Liver (tissue), 9 donors: ENCODE results near the gene RAPGEF1. TPM values are rescaled to one million over a fixed set of nuclear protein-coding genes. Genes with fewer than 3 reads are reported as not detected.

Experiments used
- DNase-seq: peaks from one replicate; pipeline ENCODE4 v3.0.0-alpha.2; 2017; ENCODE audit warnings: low spot score
- H3K27ac ChIP-seq, 2 donors: one replicate each; pipeline ENCODE4 v1.7.0; 2013; ENCODE audit warnings: inconsistent platforms in 2 of 2, low read length in 2 of 2, control low read depth in 1 of 2, low read depth in 1 of 2, mild to moderate bottlenecking in 1 of 2
- H3K27me3 ChIP-seq, 4 donors: one replicate each; pipeline versions ENCODE4 v1.6.1 to v1.7.0; 2013; ENCODE audit warnings: low read length in 3 of 4, inconsistent platforms in 1 of 4, mild to moderate bottlenecking in 1 of 4, moderate library complexity in 1 of 4; ENCODE audit not compliant: control insufficient read depth in 4 of 4, insufficient read depth in 4 of 4
- H3K36me3 ChIP-seq, 4 donors: one replicate each; pipeline versions ENCODE4 v1.6.1 to v1.7.0; 2013; ENCODE audit warnings: low read length in 3 of 4, mild to moderate bottlenecking in 3 of 4, low read depth in 1 of 4, moderate library complexity in 1 of 4; ENCODE audit not compliant: control insufficient read depth in 4 of 4, insufficient read depth in 3 of 4
- H3K4me1 ChIP-seq, 4 donors: one replicate each; pipeline versions ENCODE4 v1.6.1 to v1.7.0; 2013; ENCODE audit warnings: low read length in 3 of 4, mild to moderate bottlenecking in 3 of 4, moderate library complexity in 1 of 4; ENCODE audit not compliant: control insufficient read depth in 4 of 4, insufficient read depth in 4 of 4
- H3K4me3 ChIP-seq, 3 donors: one replicate each; pipeline versions ENCODE4 v1.6.1 to v1.7.0; 2013; ENCODE audit warnings: low read length in 3 of 3, control low read depth in 1 of 3, low read depth in 1 of 3, mild to moderate bottlenecking in 1 of 3
- H3K9ac ChIP-seq, 2 donors: one replicate each; pipeline ENCODE4 v1.7.0; 2013; ENCODE audit warnings: low read length in 2 of 2, mild to moderate bottlenecking in 2 of 2, moderate library complexity in 2 of 2, control low read depth in 1 of 2, low read depth in 1 of 2
- H3K9me3 ChIP-seq, 4 donors: one replicate each; pipeline versions ENCODE4 v1.6.1 to v1.7.0; 2013; ENCODE audit warnings: low read length in 3 of 4; ENCODE audit not compliant: control insufficient read depth in 4 of 4
- EGR1 ChIP-seq, 2 donors: IDR thresholded peaks; 2 replicates each; pipeline ENCODE4 v1.6.1; 2016 to 2018; ENCODE audit warnings: antibody characterized with exemption in 2 of 2, low read depth in 2 of 2
- GABPA ChIP-seq, 2 donors: IDR thresholded peaks in 1 of 2; conservative IDR thresholded peaks in 1 of 2; 2 replicates each; pipeline ENCODE4 v1.6.1; 2016; ENCODE audit warnings: antibody characterized with exemption in 2 of 2, mild to moderate bottlenecking in 1 of 2, moderate library complexity in 1 of 2
- HNF4G ChIP-seq: IDR thresholded peaks from 2 replicates; pipeline ENCODE4 v1.6.1; 2016; ENCODE audit warnings: antibody characterized with exemption
- JUND ChIP-seq, 2 donors: IDR thresholded peaks; 2 replicates each; pipeline ENCODE4 v1.6.1; 2016; ENCODE audit warnings: antibody characterized with exemption in 2 of 2
- NR2F2 ChIP-seq: IDR thresholded peaks from 2 replicates; pipeline ENCODE4 v1.6.1; 2016; ENCODE audit warnings: antibody characterized with exemption
- RXRA ChIP-seq, 2 donors: IDR thresholded peaks; 2 replicates each; pipeline ENCODE4 v1.6.1; 2017 to 2018; ENCODE audit warnings: antibody characterized with exemption in 2 of 2, mild to moderate bottlenecking in 1 of 2
- SP1 ChIP-seq: IDR thresholded peaks from 2 replicates; pipeline ENCODE4 v1.6.1; 2018; ENCODE audit warnings: antibody characterized with exemption, mild to moderate bottlenecking
- TAF1 ChIP-seq: conservative IDR thresholded peaks from 2 replicates; pipeline ENCODE4 v1.6.1; 2016; ENCODE audit warnings: antibody characterized with exemption, mild to moderate bottlenecking
- WGBS: extraction: QIAGEN DNeasy Blood & Tissue Kit; methylation state at CpG from one replicate; pipeline ENCODE4 v1.1.7; 2013; 5-methylcytosine and 5-hydroxymethylcytosine counted together
- polyA plus RNA-seq, 2 donors: library from polyadenylated mRNA; stranded (reverse) in 1 of 2; unstranded in 1 of 2; fragments of 200-250 nt in 1 of 2; fragments of >200 nt in 1 of 2; fragmentation: Nextera tagmentation in 1 of 2; extraction: Ambion mirVana in 1 of 2; gene quantifications; one replicate each; pipeline versions ENCODE4 v1.2.1 to v1.2.3, GENCODE V29; 2013 to 2015
- total RNA-seq, 2 donors: library from RNA; depleted of rRNA; stranded (reverse); fragments of >200 nt; gene quantifications; one replicate each; pipeline ENCODE4 v1.2.3, GENCODE V29; 2014
- TF ChIP-seq, protein P1 (sequence below): fragments of 150-350 bp; IDR thresholded peaks from 2 replicates; pipeline ENCODE4 v1.5.1; 2017; ENCODE audit warnings: improper control_type of control experiment, low read depth, low read length; ENCODE audit not compliant: missing input control
- TF ChIP-seq, protein P2 (sequence below): IDR thresholded peaks from 2 replicates; pipeline ENCODE4 v1.6.1; 2016; ENCODE audit warnings: antibody characterized with exemption
- TF ChIP-seq, protein P3 (sequence below): IDR thresholded peaks from 2 replicates; pipeline ENCODE4 v1.6.1; 2016; ENCODE audit warnings: antibody characterized with exemption
- TF ChIP-seq, protein P4 (sequence below): IDR thresholded peaks from 2 replicates; pipeline ENCODE4 v1.6.1; 2016; ENCODE audit warnings: antibody characterized with exemption, mild to moderate bottlenecking
- donor health status: healthy.
- donor health status: healthy.
- donor health status: healthy.
- donor health status: healthy.
- donor health status: healthy.

RAPGEF1 gene
- total and polyA plus RNA-seq, 4 donors = 5.6 to 19.7 (median 16.8) TPM

DNA sequence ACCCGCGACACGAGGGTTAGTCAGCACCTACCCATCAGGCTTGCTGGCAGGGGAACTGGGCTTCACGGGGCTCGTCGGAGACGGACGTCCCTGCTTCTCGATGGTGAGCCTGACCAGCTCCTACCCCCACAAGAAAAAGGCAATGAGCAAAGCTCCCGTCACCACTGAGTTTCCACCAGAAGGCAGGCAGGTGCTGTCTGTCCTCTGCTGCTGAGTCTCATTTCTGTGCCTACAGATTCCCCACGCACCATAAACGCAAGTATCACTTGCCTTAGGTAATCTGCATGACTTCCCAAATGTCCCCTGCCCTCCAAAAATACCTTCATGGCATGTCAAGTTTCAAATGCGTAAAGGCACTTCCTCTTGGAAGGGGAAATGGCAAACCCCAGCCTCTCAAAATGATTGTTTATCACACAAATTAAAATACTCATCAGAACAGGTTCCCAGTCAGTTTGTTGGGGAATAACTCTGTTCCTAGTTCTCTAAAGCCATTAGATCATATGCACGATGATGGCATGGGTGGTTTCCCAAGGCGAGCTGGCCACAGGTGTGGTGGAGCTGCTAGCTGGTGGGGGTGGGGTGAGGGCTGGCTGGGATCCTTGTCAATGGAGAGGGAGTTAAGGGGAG, 109.6 kb downstream of the RAPGEF1 start:
- no peak for DNase-seq
- WGBS = 89% methylated on average over 15 of the region's 15 CpGs
- Histone ChIP-seq H3K9me3 (no peaks in the 10 kb centered on the region), H3K9ac (no peak overlapping the region), H3K27ac (no peak overlapping the region), H3K4me1 (no peaks in the 10 kb centered on the region), H3K36me3 (peaks cover 5 to 13% (median 9%) of the 10 kb centered on the region in 4 donors), H3K4me3 (no peak overlapping the region), H3K27me3 (no peaks in the 10 kb centered on the region)
- TF ChIP-seq TAF1 = no peak
- TF ChIP-seq, protein P1, sequence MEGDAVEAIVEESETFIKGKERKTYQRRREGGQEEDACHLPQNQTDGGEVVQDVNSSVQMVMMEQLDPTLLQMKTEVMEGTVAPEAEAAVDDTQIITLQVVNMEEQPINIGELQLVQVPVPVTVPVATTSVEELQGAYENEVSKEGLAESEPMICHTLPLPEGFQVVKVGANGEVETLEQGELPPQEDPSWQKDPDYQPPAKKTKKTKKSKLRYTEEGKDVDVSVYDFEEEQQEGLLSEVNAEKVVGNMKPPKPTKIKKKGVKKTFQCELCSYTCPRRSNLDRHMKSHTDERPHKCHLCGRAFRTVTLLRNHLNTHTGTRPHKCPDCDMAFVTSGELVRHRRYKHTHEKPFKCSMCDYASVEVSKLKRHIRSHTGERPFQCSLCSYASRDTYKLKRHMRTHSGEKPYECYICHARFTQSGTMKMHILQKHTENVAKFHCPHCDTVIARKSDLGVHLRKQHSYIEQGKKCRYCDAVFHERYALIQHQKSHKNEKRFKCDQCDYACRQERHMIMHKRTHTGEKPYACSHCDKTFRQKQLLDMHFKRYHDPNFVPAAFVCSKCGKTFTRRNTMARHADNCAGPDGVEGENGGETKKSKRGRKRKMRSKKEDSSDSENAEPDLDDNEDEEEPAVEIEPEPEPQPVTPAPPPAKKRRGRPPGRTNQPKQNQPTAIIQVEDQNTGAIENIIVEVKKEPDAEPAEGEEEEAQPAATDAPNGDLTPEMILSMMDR = no peak
- no peak for TF ChIP-seq NR2F2

DNA sequence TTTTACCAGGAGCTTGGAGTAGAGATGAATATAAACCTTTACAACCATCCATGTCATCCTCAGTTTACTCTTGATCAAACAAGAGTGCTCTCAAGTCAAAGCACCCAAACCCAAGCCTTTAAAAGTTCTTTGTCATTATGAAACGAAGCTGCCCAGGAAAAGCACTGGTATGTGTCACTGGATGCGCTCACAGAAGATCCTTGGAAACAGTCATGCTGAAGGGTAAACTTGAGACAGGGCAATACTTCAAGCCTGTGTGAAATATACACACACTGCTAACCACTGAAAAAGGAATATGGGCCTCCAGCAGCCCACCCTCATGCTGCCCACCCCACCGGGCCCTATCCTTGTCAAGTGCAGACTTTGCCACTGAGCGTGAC, 110.1 kb downstream of the RAPGEF1 start:
- TF ChIP-seq NR2F2 (no peak), SP1 (no peak), JUND (IDR thresholded peaks at IDR 0.05) (no peak), RXRA (IDR thresholded peaks at IDR 0.05) (no peak), EGR1 (IDR thresholded peaks at IDR 0.05; ENCODE audit: low read depth in 2 of 2) (no peak), HNF4G (no peak), GABPA (IDR thresholded peaks at IDR 0.05 in 1 of 2, conservative IDR thresholded peaks at IDR 0.05 in 1 of 2) (no peak)
- TF ChIP-seq, protein P2, sequence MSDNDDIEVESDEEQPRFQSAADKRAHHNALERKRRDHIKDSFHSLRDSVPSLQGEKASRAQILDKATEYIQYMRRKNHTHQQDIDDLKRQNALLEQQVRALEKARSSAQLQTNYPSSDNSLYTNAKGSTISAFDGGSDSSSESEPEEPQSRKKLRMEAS = no peak
- TF ChIP-seq, protein P3, sequence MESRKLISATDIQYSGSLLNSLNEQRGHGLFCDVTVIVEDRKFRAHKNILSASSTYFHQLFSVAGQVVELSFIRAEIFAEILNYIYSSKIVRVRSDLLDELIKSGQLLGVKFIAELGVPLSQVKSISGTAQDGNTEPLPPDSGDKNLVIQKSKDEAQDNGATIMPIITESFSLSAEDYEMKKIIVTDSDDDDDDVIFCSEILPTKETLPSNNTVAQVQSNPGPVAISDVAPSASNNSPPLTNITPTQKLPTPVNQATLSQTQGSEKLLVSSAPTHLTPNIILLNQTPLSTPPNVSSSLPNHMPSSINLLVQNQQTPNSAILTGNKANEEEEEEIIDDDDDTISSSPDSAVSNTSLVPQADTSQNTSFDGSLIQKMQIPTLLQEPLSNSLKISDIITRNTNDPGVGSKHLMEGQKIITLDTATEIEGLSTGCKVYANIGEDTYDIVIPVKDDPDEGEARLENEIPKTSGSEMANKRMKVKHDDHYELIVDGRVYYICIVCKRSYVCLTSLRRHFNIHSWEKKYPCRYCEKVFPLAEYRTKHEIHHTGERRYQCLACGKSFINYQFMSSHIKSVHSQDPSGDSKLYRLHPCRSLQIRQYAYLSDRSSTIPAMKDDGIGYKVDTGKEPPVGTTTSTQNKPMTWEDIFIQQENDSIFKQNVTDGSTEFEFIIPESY = no peak
- TF ChIP-seq, protein P4, sequence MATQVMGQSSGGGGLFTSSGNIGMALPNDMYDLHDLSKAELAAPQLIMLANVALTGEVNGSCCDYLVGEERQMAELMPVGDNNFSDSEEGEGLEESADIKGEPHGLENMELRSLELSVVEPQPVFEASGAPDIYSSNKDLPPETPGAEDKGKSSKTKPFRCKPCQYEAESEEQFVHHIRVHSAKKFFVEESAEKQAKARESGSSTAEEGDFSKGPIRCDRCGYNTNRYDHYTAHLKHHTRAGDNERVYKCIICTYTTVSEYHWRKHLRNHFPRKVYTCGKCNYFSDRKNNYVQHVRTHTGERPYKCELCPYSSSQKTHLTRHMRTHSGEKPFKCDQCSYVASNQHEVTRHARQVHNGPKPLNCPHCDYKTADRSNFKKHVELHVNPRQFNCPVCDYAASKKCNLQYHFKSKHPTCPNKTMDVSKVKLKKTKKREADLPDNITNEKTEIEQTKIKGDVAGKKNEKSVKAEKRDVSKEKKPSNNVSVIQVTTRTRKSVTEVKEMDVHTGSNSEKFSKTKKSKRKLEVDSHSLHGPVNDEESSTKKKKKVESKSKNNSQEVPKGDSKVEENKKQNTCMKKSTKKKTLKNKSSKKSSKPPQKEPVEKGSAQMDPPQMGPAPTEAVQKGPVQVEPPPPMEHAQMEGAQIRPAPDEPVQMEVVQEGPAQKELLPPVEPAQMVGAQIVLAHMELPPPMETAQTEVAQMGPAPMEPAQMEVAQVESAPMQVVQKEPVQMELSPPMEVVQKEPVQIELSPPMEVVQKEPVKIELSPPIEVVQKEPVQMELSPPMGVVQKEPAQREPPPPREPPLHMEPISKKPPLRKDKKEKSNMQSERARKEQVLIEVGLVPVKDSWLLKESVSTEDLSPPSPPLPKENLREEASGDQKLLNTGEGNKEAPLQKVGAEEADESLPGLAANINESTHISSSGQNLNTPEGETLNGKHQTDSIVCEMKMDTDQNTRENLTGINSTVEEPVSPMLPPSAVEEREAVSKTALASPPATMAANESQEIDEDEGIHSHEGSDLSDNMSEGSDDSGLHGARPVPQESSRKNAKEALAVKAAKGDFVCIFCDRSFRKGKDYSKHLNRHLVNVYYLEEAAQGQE = no peak
- TF ChIP-seq, protein P1 = no peak
- Histone ChIP-seq H3K27ac (no peak overlapping the region), H3K27me3 (no peaks in the 10 kb centered on the region), H3K9ac (no peak overlapping the region), H3K4me3 (no peak overlapping the region), H3K4me1 (no peaks in the 10 kb centered on the region), H3K9me3 (no peaks in the 10 kb centered on the region), H3K36me3 (peaks cover 5 to 17% (median 12%) of the 10 kb centered on the region in 4 donors)
- DNase-seq = no peak
- WGBS = 96% methylated on average over 4 of the region's 4 CpGs
